ENCODE measurements around the gene DNAAF8.

The DNAAF8 gene

GRCh38 chr16:4785758-4786433 is 51.6 kb downstream of the DNAAF8 start:
- no peak for DNase-seq

GRCh38 chr16:4787068-4787467 is 52.7 kb downstream of the DNAAF8 start:
- no peak for DNase-seq

- no peak for DNase-seq
Observed at GRCh38 chr16:4787627-4788482, 53.5 kb downstream of the DNAAF8 start, which contains the start of gene SEPTIN12. TSS of gene SEPTIN12 (minus strand) at chr16:4788345. CDS start at chr16:4787645, 700 bp downstream.

GRCh38 chr16:4788489-4788889 is 54.2 kb downstream of the DNAAF8 start:
- DNase-seq: no peak

GRCh38 chr16:4788910-4789309 is 54.6 kb downstream of the DNAAF8 start:
- DNase-seq: no peak

- no peak for DNase-seq
Observed at GRCh38 chr16:4790261-4790660, 55.9 kb downstream of the DNAAF8 start.

GRCh38 chr16:4790871-4791270 is 56.5 kb downstream of the DNAAF8 start:
- DNase-seq: no peak

- DNase-seq: no peak
Observed at GRCh38 chr16:4792951-4793513, 58.7 kb downstream of the DNAAF8 start.

GRCh38 chr16:4795181-4795827 is 61.0 kb downstream of the DNAAF8 start, which contains the start of gene SMIM22:
TSS of gene SMIM22 (plus strand) at chr16:4795369. CDS start at chr16:4795735, 366 bp downstream.
- DNase-seq: no peak

GRCh38 chr16:4795828-4796572 is 61.7 kb downstream of the DNAAF8 start:
- no peak for DNase-seq

GRCh38 chr16:4796982-4797804 is 62.9 kb downstream of the DNAAF8 start:
- DNase-seq: no peak

- DNase-seq: no peak
Observed at GRCh38 chr16:4797805-4798252, 63.5 kb downstream of the DNAAF8 start.

GRCh38 chr16:4798456-4798855 is 64.1 kb downstream of the DNAAF8 start:
- no peak for DNase-seq
